OCI-LY7 (cell line): ENCODE results near the gene NPM3. TPM values are rescaled to one million over a fixed set of nuclear protein-coding genes. Genes with fewer than 3 reads are reported as not detected.
A peak's percentile ranks its signal among the peaks of the same experiment; 100 is the strongest.

Experiments used
- BruUV-seq: library from RNA; stranded (reverse); fragments of 400-500 nt; replicated peaks from 2 replicates; lab custom pipeline; 2021; lab: Mats Ljungman, UMichigan
- CTCF ChIA-PET: fragments of 300-600 bp; sonication (Branson Sonifier 250); formaldehyde crosslinking; loops from one replicate; lab custom pipeline; 2022; ENCODE audit warnings: antibody characterized with exemption; ENCODE audit not compliant: unreplicated experiment; lab: Charles Lee
- POLR2A ChIA-PET: fragments of 300-600 bp; sonication (Branson Sonifier 250); formaldehyde crosslinking; loops from one replicate; lab custom pipeline; 2022; ENCODE audit warnings: antibody characterized with exemption; lab: Charles Lee
- DNase-seq: peaks from one replicate; pipeline ENCODE4 v3.0.0-alpha.2; 2015; ENCODE audit warnings: low spot score
- H2AFZ ChIP-seq: fragments of 200-600 bp; sonication (generic), shearing (Covaris generic); 2 replicates; pipeline ENCODE4 v1.6.1; 2014; ENCODE audit warnings: mild to moderate bottlenecking, antibody characterized with exemption, low read length, moderate library complexity
- H3K27ac ChIP-seq: fragments of 200-600 bp; sonication (generic); 2 replicates; pipeline ENCODE4 v1.5.1; 2014; ENCODE audit warnings: mixed run types, low read depth, mild to moderate bottlenecking, moderate library complexity, low read length, inconsistent platforms; ENCODE audit not compliant: poor library complexity, severe bottlenecking
- H3K36me3 ChIP-seq: fragments of 200-600 bp; sonication (generic); 2 replicates; pipeline ENCODE4 v1.6.1; 2014; ENCODE audit warnings: mild to moderate bottlenecking, antibody characterized with exemption, low read length, moderate library complexity, mixed read lengths; ENCODE audit not compliant: insufficient read depth
- H3K4me1 ChIP-seq: fragments of 200-600 bp; sonication (generic); 2 replicates; pipeline ENCODE4 v1.5.1; 2014; ENCODE audit warnings: mild to moderate bottlenecking, low read length; ENCODE audit not compliant: insufficient read depth, poor library complexity, severe bottlenecking
- H3K4me2 ChIP-seq: fragments of 200-600 bp; sonication (generic); 2 replicates; pipeline ENCODE4 v1.6.1; 2014; ENCODE audit warnings: mild to moderate bottlenecking, low read length
- H3K4me3 ChIP-seq: fragments of 200-600 bp; sonication (generic); 2 replicates; pipeline ENCODE4 v1.5.1; 2014; ENCODE audit warnings: mild to moderate bottlenecking, low read depth, low read length; ENCODE audit not compliant: poor library complexity, severe bottlenecking
- H3K79me2 ChIP-seq: fragments of 200-600 bp; sonication (generic); 2 replicates; pipeline ENCODE4 v1.6.1; 2016; ENCODE audit warnings: low read depth, mild to moderate bottlenecking, low read length, moderate library complexity, mixed read lengths; ENCODE audit not compliant: insufficient read depth
- H3K9me2 ChIP-seq: fragments of 200-600 bp; sonication (generic); 2 replicates; pipeline ENCODE4 v1.6.1; 2016; ENCODE audit warnings: mild to moderate bottlenecking, low read length, mixed read lengths; ENCODE audit not compliant: insufficient read depth
- H3K9me3 ChIP-seq: fragments of 200-600 bp; sonication (generic); 2 replicates; pipeline ENCODE4 v1.6.1; 2014; ENCODE audit warnings: mild to moderate bottlenecking, mixed run types, low read length, mixed read lengths
- H4K20me1 ChIP-seq: fragments of 200-600 bp; sonication (generic); 2 replicates; pipeline ENCODE4 v1.6.1; 2014; ENCODE audit warnings: mild to moderate bottlenecking, antibody characterized with exemption, low read length, moderate library complexity, mixed read lengths; ENCODE audit not compliant: insufficient read depth
- CTCF ChIP-seq: fragments of 200-600 bp; sonication (generic); conservative IDR thresholded peaks from 2 replicates; pipeline ENCODE4 v1.5.1; 2014; ENCODE audit warnings: mild to moderate bottlenecking, antibody characterized with exemption, low read length, moderate library complexity, mixed read lengths
- EZH2phosphoT487 ChIP-seq: fragments of 200-600 bp; sonication (generic); IDR thresholded peaks from 2 replicates; pipeline ENCODE4 v1.6.1; 2018; ENCODE audit warnings: low read depth, borderline replicate concordance, mild to moderate bottlenecking, mixed run types, antibody characterized with exemption, low read length, moderate library complexity, mixed read lengths
- intact Hi-C: fragments of 100-400 bp; cut with micrococcal nuclease; formaldehyde crosslinking; loops from one replicate; pipeline ENCODE4 v1.10.0; 2022; ENCODE audit not compliant: unreplicated experiment
- total RNA-seq, 2 experiments: library from RNA; depleted of rRNA in 1 of 2; stranded (reverse); fragments of >200 nt in 1 of 2; shearing (Covaris generic) in 1 of 2; gene quantifications; 2 replicates each; pipeline ENCODE4 v1.2.3, GENCODE V29; 2014 to 2022

Gene NPM3
- total RNA-seq, 2 experiments from 2014 or later: 111 to 115 TPM

DNA sequence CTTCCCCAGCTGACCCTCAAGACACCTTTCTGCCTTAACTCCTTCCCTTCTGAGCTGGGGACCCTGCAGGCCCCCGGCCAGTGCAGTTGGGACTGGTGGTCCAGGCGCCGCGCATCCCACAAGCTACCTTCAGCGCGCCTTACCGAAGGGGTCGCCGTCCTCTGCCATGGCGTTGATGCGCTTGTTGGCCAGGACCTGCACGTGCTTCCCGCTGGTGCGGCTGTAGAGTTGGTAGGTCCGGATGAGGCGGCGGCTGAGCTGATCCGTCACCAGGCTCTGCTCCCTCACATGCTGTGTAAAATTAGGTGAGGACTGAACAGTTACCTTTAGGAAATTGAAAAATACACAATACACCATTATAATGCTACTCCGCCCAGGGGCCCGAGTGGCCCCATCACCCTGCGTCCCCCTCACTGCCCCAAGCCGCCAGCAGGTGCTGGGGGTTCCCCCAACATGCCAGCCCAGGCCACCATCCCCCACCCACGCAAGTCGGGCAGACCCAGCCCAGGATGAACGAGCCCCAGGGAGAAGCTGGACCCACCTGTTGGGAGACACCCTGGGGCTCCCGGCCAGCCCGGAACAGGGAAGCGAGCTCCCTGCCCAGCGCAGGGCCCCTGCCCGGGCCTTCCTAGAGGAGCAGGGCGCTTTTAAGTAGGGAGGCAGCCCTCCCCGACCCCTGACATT lies 8.5 kb downstream of the NPM3 start:
- no peak overlapping the region for H2AFZ ChIP-seq
- H3K9me3 ChIP-seq: no peaks in the 10 kb centered on the region
- no peak for TF ChIP-seq CTCF
- TF ChIP-seq EZH2phosphoT487: no peak
- no peak for DNase-seq
- H3K4me1 ChIP-seq: peaks cover 18% of the 10 kb centered on the region
- no TSS peak for BruUV-seq
- H3K4me2 ChIP-seq: no peak overlapping the region
- H3K4me3 ChIP-seq: no peak overlapping the region
- ChIA-PET CTCF (no interaction called here), POLR2A (no interaction called here)
- H4K20me1 ChIP-seq: no peaks in the 10 kb centered on the region
- H3K9me2 ChIP-seq: no peaks in the 10 kb centered on the region
- no peaks in the 10 kb centered on the region for H3K79me2 ChIP-seq
- intact Hi-C loops: no loop called here
- H3K36me3 ChIP-seq: peaks cover 10% of the 10 kb centered on the region; the same call in 1 of the 2 replicates
- H3K27ac ChIP-seq: no peak overlapping the region

GRCh38 chr10:101773923-101774588 lies 9.2 kb downstream of the NPM3 start:
- no peak for DNase-seq
- no peak overlapping the region for H2AFZ ChIP-seq
- no peaks in the 10 kb centered on the region for H3K9me3 ChIP-seq
- H3K9me2 ChIP-seq: no peaks in the 10 kb centered on the region
- CTCF ChIA-PET: interaction anchor here (0.6 kb wide), 3 partner anchors 65 to 807 kb away, joined by 3 to 10 read pairs (median 9); no protein-coding TSS in a partner anchor
- H3K79me2 ChIP-seq: no peaks in the 10 kb centered on the region
- no peaks in the 10 kb centered on the region for H4K20me1 ChIP-seq
- H3K4me2 ChIP-seq: no peak overlapping the region
- peaks cover 11% of the 10 kb centered on the region for H3K4me1 ChIP-seq
- no peak overlapping the region for H3K27ac ChIP-seq
- TF ChIP-seq CTCF (no peak), EZH2phosphoT487 (peak; percentile 65; the same call in 1 of the 2 replicates)
- intact Hi-C loops: no loop called here
- no TSS peak for BruUV-seq
- POLR2A ChIA-PET: interaction anchor here (0.5 to 0.6 kb wide), 2 partner anchors 68 to 193 kb away, joined by 3 read pairs; no protein-coding TSS in a partner anchor
- no peak overlapping the region for H3K4me3 ChIP-seq
- peaks cover 10% of the 10 kb centered on the region; the same call in 1 of the 2 replicates for H3K36me3 ChIP-seq
